Measurements from ENCODE around the gene MCHR2. TPM values are rescaled to one million over a fixed set of nuclear protein-coding genes. Genes with fewer than 3 reads are reported as not detected.

MCHR2 gene
- polyA plus RNA-seq, 1 of the 3 experiments (the other 2 are of a cell fraction) = not detected

DNA sequence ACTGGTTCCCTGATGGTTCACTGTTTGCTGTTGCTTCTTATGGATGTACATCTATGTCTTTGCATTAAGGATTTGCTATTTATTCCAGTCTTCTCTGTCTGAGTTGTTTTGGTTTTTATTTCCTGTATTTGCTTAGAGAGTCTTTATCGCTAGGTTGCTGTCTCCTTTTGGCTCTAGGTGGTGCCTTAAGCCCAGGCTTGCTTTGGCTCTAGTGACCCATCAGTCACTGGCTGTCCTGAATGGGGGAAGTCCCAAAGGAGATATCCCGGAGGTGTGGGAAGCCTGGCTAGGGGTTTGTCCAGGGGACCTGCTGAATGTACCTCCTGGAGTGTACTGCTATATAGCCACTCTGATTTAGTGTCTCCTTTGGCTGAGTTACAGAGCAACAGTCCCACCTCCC lies 53.4 kb downstream of the MCHR2 start (continued):
- TF ChIP-seq, protein P1, sequence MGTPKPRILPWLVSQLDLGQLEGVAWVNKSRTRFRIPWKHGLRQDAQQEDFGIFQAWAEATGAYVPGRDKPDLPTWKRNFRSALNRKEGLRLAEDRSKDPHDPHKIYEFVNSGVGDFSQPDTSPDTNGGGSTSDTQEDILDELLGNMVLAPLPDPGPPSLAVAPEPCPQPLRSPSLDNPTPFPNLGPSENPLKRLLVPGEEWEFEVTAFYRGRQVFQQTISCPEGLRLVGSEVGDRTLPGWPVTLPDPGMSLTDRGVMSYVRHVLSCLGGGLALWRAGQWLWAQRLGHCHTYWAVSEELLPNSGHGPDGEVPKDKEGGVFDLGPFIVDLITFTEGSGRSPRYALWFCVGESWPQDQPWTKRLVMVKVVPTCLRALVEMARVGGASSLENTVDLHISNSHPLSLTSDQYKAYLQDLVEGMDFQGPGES (IDR thresholded peaks at IDR 0.05; ENCODE audit: low read depth, low read length) = no peak
- no peak for TF ChIP-seq FOXM1 (IDR thresholded peaks at IDR 0.05; ENCODE audit: low read depth)
- no peak for TF ChIP-seq TAF1 (IDR thresholded peaks at IDR 0.05; ENCODE audit: borderline replicate concordance, low read depth, low read length)
- TF ChIP-seq JUND (IDR thresholded peaks at IDR 0.05) = no peak
- TF ChIP-seq NRF1 (IDR thresholded peaks at IDR 0.05; ENCODE audit: low read depth, low read length) = no peak
- no peak for TF ChIP-seq GATA2 (CRISPR knock-in tag; IDR thresholded peaks at IDR 0.05)
- no peak for TF ChIP-seq EZH2phosphoT487 (IDR thresholded peaks at IDR 0.05; ENCODE audit: borderline replicate concordance, low read depth)

DNA sequence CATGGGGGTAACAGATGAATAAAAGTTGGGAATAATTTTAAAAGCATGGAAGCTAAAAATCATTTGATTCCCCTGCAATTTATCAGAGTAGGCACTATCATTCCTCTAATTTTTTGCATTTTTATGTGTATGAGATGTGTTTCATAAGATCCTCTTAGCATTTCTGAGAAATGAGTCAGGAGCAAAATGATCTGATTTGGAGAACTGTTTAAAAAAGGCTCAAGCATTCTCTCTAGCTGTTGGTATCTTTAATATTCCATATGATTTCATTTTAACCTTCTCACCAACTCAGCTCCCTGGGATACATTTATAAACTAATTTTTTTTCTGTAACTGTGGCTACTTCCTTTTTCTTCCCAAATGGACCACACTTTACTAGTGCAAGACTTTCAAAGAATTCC lies 60.9 kb downstream of the MCHR2 start:
- Histone ChIP-seq H3F3A (replicated peaks; ENCODE audit: insufficient read depth) (peaks cover 14% of the 10 kb centered on the region), H3K27ac (ENCODE audit: low read depth in 2 of 2, low read length in 1 of 2) (peak overlapping the region; percentile 58 to 61; a peak in 3 of 4 replicates), H3K27me3 (ENCODE audit: insufficient read depth) (no peaks in the 10 kb centered on the region), H3K9me2 (no peaks in the 10 kb centered on the region), H3K36me3 (replicated peaks in 1 of 2; ENCODE audit: control insufficient read depth in 1 of 2, insufficient read depth in 2 of 2, low read length in 1 of 2) (no peaks in the 10 kb centered on the region), H3K79me2 (ENCODE audit: insufficient read depth) (no peaks in the 10 kb centered on the region), H3K9ac (no peak overlapping the region; the same call in 1 of the 2 replicates), H3K4me3 (ENCODE audit: low read depth in 2 of 2, low read length in 1 of 2) (no peak overlapping the region; a peak in 1 of 4 replicates), H3K4me2 (peak overlapping the region; percentile 40; the same call in 1 of the 2 replicates), H4K20me1 (ENCODE audit: insufficient read depth) (no peaks in the 10 kb centered on the region), H2AFZ (ENCODE audit: low read depth) (peak overlapping the region; percentile 81), H3K4me1 (ENCODE audit: control insufficient read depth in 1 of 2, insufficient read depth in 2 of 2, low read depth in 1 of 2, low read length in 1 of 2) (no peaks in the 10 kb centered on the region), H3K9me3 (no peaks in the 10 kb centered on the region)
- ChIA-PET CTCF (no interaction called here), POLR2A (interaction anchor here (0.6 kb wide), 1 partner anchor 237 kb away, joined by 3 read pairs; no protein-coding TSS in a partner anchor)
- no peak for DNase-seq
- TF ChIP-seq EZH2phosphoT487 (IDR thresholded peaks at IDR 0.05; ENCODE audit: borderline replicate concordance, low read depth) = no peak
- 0 out of 2 replicates have a peak, but pooled peaks have one; percentile 11 for TF ChIP-seq RXRA (IDR thresholded peaks at IDR 0.05; ENCODE audit: borderline replicate concordance, low read depth)
- TF ChIP-seq SIN3A (IDR thresholded peaks at IDR 0.05; ENCODE audit: borderline replicate concordance, low read depth, low read length) = no peak
- TF ChIP-seq TEAD4 (IDR thresholded peaks at IDR 0.05; ENCODE audit: borderline replicate concordance, insufficient read depth) = peak; percentile 92
- no peak for TF ChIP-seq FOXJ3 (CRISPR knock-in tag; IDR thresholded peaks at IDR 0.05)
- no peak for TF ChIP-seq YY1 (IDR thresholded peaks at IDR 0.05; ENCODE audit: low read depth)
- peak; percentile 80 for TF ChIP-seq FOSL2 (IDR thresholded peaks at IDR 0.05; ENCODE audit: borderline replicate concordance, low read depth)
- TF ChIP-seq FOXM1 (IDR thresholded peaks at IDR 0.05; ENCODE audit: low read depth) = peak; percentile 42; the same call in 1 of the 2 replicates
- no peak for TF ChIP-seq USF1 (IDR thresholded peaks at IDR 0.05; ENCODE audit: borderline replicate concordance, low read depth)
- no peak for TF ChIP-seq RCOR1 (IDR thresholded peaks at IDR 0.05; ENCODE audit: low read length)
- TF ChIP-seq NRF1 (IDR thresholded peaks at IDR 0.05; ENCODE audit: low read depth, low read length) = no peak
- peak; percentile 48 for TF ChIP-seq PBX3 (IDR thresholded peaks at IDR 0.05)
- TF ChIP-seq GABPA (IDR thresholded peaks at IDR 0.05; ENCODE audit: low read depth) = no peak
- no peak for TF ChIP-seq ELF1 (IDR thresholded peaks at IDR 0.05)
- TF ChIP-seq POLR2AphosphoS5 (IDR thresholded peaks at IDR 0.05; ENCODE audit: low read depth, low read length) = no peak
- TF ChIP-seq, protein P2, sequence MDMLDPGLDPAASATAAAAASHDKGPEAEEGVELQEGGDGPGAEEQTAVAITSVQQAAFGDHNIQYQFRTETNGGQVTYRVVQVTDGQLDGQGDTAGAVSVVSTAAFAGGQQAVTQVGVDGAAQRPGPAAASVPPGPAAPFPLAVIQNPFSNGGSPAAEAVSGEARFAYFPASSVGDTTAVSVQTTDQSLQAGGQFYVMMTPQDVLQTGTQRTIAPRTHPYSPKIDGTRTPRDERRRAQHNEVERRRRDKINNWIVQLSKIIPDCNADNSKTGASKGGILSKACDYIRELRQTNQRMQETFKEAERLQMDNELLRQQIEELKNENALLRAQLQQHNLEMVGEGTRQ (IDR thresholded peaks at IDR 0.05; ENCODE audit: borderline replicate concordance, low read depth, low read length) = no peak
- TF ChIP-seq, protein P3, sequence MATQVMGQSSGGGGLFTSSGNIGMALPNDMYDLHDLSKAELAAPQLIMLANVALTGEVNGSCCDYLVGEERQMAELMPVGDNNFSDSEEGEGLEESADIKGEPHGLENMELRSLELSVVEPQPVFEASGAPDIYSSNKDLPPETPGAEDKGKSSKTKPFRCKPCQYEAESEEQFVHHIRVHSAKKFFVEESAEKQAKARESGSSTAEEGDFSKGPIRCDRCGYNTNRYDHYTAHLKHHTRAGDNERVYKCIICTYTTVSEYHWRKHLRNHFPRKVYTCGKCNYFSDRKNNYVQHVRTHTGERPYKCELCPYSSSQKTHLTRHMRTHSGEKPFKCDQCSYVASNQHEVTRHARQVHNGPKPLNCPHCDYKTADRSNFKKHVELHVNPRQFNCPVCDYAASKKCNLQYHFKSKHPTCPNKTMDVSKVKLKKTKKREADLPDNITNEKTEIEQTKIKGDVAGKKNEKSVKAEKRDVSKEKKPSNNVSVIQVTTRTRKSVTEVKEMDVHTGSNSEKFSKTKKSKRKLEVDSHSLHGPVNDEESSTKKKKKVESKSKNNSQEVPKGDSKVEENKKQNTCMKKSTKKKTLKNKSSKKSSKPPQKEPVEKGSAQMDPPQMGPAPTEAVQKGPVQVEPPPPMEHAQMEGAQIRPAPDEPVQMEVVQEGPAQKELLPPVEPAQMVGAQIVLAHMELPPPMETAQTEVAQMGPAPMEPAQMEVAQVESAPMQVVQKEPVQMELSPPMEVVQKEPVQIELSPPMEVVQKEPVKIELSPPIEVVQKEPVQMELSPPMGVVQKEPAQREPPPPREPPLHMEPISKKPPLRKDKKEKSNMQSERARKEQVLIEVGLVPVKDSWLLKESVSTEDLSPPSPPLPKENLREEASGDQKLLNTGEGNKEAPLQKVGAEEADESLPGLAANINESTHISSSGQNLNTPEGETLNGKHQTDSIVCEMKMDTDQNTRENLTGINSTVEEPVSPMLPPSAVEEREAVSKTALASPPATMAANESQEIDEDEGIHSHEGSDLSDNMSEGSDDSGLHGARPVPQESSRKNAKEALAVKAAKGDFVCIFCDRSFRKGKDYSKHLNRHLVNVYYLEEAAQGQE (IDR thresholded peaks at IDR 0.05; ENCODE audit: low read depth, low read length) = no peak
- TF ChIP-seq TCF12 (IDR thresholded peaks at IDR 0.05) = peak; percentile 66
- no peak for TF ChIP-seq MEF2A (IDR thresholded peaks at IDR 0.05; ENCODE audit: borderline replicate concordance, low read depth)
- no peak for TF ChIP-seq MAX (IDR thresholded peaks at IDR 0.05; ENCODE audit: low read depth)
- TF ChIP-seq EP300 (IDR thresholded peaks at IDR 0.05; ENCODE audit: borderline replicate concordance in 1 of 2, low read depth in 1 of 2, low read length in 1 of 2) = peak in 1 of 2 experiments; percentile 66; a peak in 1 of 4 replicates
